ENCODE data around the gene YIPF2. TPM values are rescaled to one million over a fixed set of nuclear protein-coding genes. Genes with fewer than 3 reads are reported as not detected.

Gene YIPF2
- total RNA-seq, 1 donor from 2014 or later: 69.5 TPM

GRCh38 chr19:10920288-10920655 is 8.2 kb downstream of the YIPF2 start:
- FAIRE-seq: no peak

GRCh38 chr19:10919352-10920287 is 8.8 kb downstream of the YIPF2 start:
- H2AFZ ChIP-seq (ENCODE audit: low read depth, low read length): no peak overlapping the region
- H3K4me1 ChIP-seq (ENCODE audit: insufficient read depth, low read length): peaks cover 14% of the 10 kb centered on the region
- H3K27me3 Mint-ChIP-seq (ENCODE audit: low read depth, unreplicated experiment): no peaks in the 10 kb centered on the region
- H3K4me3 ChIP-seq (ENCODE audit: insufficient read depth, low read depth, low read length): no peak overlapping the region
- H3K4me1 Mint-ChIP-seq (ENCODE audit: low read depth, unreplicated experiment): peaks cover 9% of the 10 kb centered on the region
- no peak for FAIRE-seq
- H3K27ac ChIP-seq (ENCODE audit: low read depth, low read length): no peak overlapping the region
- H3K9ac ChIP-seq (ENCODE audit: low read length): no peak overlapping the region
- no peak overlapping the region for H3K4me3 Mint-ChIP-seq (ENCODE audit: unreplicated experiment)
- no peak for DNase-seq (ENCODE audit: low read depth)
- H3K9me3 Mint-ChIP-seq (ENCODE audit: unreplicated experiment): no peaks in the 10 kb centered on the region
- H3K27me3 ChIP-seq (ENCODE audit: insufficient read depth, low read length): no peaks in the 10 kb centered on the region
- H3K4me2 ChIP-seq (ENCODE audit: low read length): no peak overlapping the region
- TF ChIP-seq CTCF (IDR thresholded peaks at IDR 0.05; ENCODE audit: insufficient read depth, low read depth, low read length) (no peak), EZH2 (IDR thresholded peaks at IDR 0.05; ENCODE audit: insufficient read depth, low read length) (no peak)
- no peaks in the 10 kb centered on the region for H3K9me3 ChIP-seq (ENCODE audit: insufficient read depth, low read depth, low read length)
- H3K36me3 ChIP-seq (ENCODE audit: insufficient read depth, low read length): peaks cover 11% of the 10 kb centered on the region
- peaks cover 45% of the 10 kb centered on the region for H4K20me1 ChIP-seq (ENCODE audit: insufficient read depth, low read length)
- peaks cover 3% of the 10 kb centered on the region for H3K36me3 Mint-ChIP-seq (ENCODE audit: low read depth, unreplicated experiment)
- H3K79me2 ChIP-seq (ENCODE audit: insufficient read depth, low read length): peaks cover 5% of the 10 kb centered on the region
- H3K27ac Mint-ChIP-seq (ENCODE audit: unreplicated experiment): no peak overlapping the region

More at GRCh38 chr19:10920288-10920655, 8.2 kb downstream of the YIPF2 start:
- TF ChIP-seq CTCF (IDR thresholded peaks at IDR 0.05; ENCODE audit: insufficient read depth, low read depth, low read length) (no peak), EZH2 (IDR thresholded peaks at IDR 0.05; ENCODE audit: insufficient read depth, low read length) (no peak)
- H2AFZ ChIP-seq (ENCODE audit: low read depth, low read length): no peak overlapping the region
- H3K27me3 ChIP-seq (ENCODE audit: insufficient read depth, low read length): no peaks in the 10 kb centered on the region
- H3K4me1 Mint-ChIP-seq (ENCODE audit: low read depth, unreplicated experiment): peaks cover 9% of the 10 kb centered on the region
- no peaks in the 10 kb centered on the region for H3K27me3 Mint-ChIP-seq (ENCODE audit: low read depth, unreplicated experiment)
- H3K4me3 ChIP-seq (ENCODE audit: insufficient read depth, low read depth, low read length): no peak overlapping the region
- H3K79me2 ChIP-seq (ENCODE audit: insufficient read depth, low read length): peaks cover 6% of the 10 kb centered on the region
- H3K36me3 Mint-ChIP-seq (ENCODE audit: low read depth, unreplicated experiment): peaks cover 2% of the 10 kb centered on the region
- no peak for DNase-seq (ENCODE audit: low read depth)
- H3K9me3 Mint-ChIP-seq (ENCODE audit: unreplicated experiment): no peaks in the 10 kb centered on the region
- H3K9me3 ChIP-seq (ENCODE audit: insufficient read depth, low read depth, low read length): no peaks in the 10 kb centered on the region
- H3K4me2 ChIP-seq (ENCODE audit: low read length): no peak overlapping the region
- H3K36me3 ChIP-seq (ENCODE audit: insufficient read depth, low read length): peaks cover 12% of the 10 kb centered on the region
- H3K27ac ChIP-seq (ENCODE audit: low read depth, low read length): no peak overlapping the region
- peaks cover 41% of the 10 kb centered on the region for H4K20me1 ChIP-seq (ENCODE audit: insufficient read depth, low read length)
- no peak overlapping the region for H3K9ac ChIP-seq (ENCODE audit: low read length)
- no peak overlapping the region for H3K4me3 Mint-ChIP-seq (ENCODE audit: unreplicated experiment)
- peaks cover 8% of the 10 kb centered on the region for H3K4me1 ChIP-seq (ENCODE audit: insufficient read depth, low read length)
- H3K27ac Mint-ChIP-seq (ENCODE audit: unreplicated experiment): no peak overlapping the region

GRCh38 chr19:10918359-10918758 is 10.1 kb downstream of the YIPF2 start:
- Mint-ChIP-seq H3K27ac (ENCODE audit: unreplicated experiment) (no peak overlapping the region), H3K27me3 (ENCODE audit: low read depth, unreplicated experiment) (no peaks in the 10 kb centered on the region), H3K4me1 (ENCODE audit: low read depth, unreplicated experiment) (peaks cover 9% of the 10 kb centered on the region), H3K4me3 (ENCODE audit: unreplicated experiment) (no peak overlapping the region), H3K36me3 (ENCODE audit: low read depth, unreplicated experiment) (peaks cover 11% of the 10 kb centered on the region), H3K9me3 (ENCODE audit: unreplicated experiment) (no peaks in the 10 kb centered on the region)
- FAIRE-seq: no peak
- Histone ChIP-seq H3K27ac (ENCODE audit: low read depth, low read length) (no peak overlapping the region), H4K20me1 (ENCODE audit: insufficient read depth, low read length) (peaks cover 42% of the 10 kb centered on the region), H3K9me3 (ENCODE audit: insufficient read depth, low read depth, low read length) (no peaks in the 10 kb centered on the region), H3K4me3 (ENCODE audit: insufficient read depth, low read depth, low read length) (no peak overlapping the region), H3K4me2 (ENCODE audit: low read length) (no peak overlapping the region), H3K9ac (ENCODE audit: low read length) (no peak overlapping the region), H2AFZ (ENCODE audit: low read depth, low read length) (no peak overlapping the region), H3K79me2 (ENCODE audit: insufficient read depth, low read length) (no peaks in the 10 kb centered on the region), H3K27me3 (ENCODE audit: insufficient read depth, low read length) (no peaks in the 10 kb centered on the region), H3K4me1 (ENCODE audit: insufficient read depth, low read length) (peaks cover 14% of the 10 kb centered on the region), H3K36me3 (ENCODE audit: insufficient read depth, low read length) (peaks cover 11% of the 10 kb centered on the region)
- no peak for DNase-seq (ENCODE audit: low read depth)
- no peak for TF ChIP-seq EZH2 (IDR thresholded peaks at IDR 0.05; ENCODE audit: insufficient read depth, low read length)
- no peak for TF ChIP-seq CTCF (IDR thresholded peaks at IDR 0.05; ENCODE audit: insufficient read depth, low read depth, low read length)

Measured in astrocyte (in vitro differentiated cells and primary cell).